Ishikawa (cell line): ENCODE data around the gene EBF4.

Experiments used
- CEBPB ChIP-seq: IDR thresholded peaks from 2 replicates; pipeline ENCODE4 v1.6.1; 2012
- CREB1 ChIP-seq: IDR thresholded peaks from 2 replicates; pipeline ENCODE4 v1.6.1; 2012; ENCODE audit warnings: low read depth
- EGR1 ChIP-seq: IDR thresholded peaks from 2 replicates; pipeline ENCODE4 v1.6.1; 2012
- EP300 ChIP-seq: IDR thresholded peaks from 2 replicates; pipeline ENCODE4 v1.6.1; 2012; ENCODE audit warnings: borderline replicate concordance
- FOXM1 ChIP-seq: IDR thresholded peaks from 2 replicates; pipeline ENCODE4 v1.6.1; 2012; ENCODE audit warnings: low read depth, borderline replicate concordance
- NFIC ChIP-seq: IDR thresholded peaks from 2 replicates; pipeline ENCODE4 v1.6.1; 2012
- RAD21 ChIP-seq: IDR thresholded peaks from 2 replicates; pipeline ENCODE4 v1.6.1; 2012; ENCODE audit warnings: low read depth
- REST ChIP-seq: IDR thresholded peaks from 2 replicates; pipeline ENCODE4 v1.6.1; 2012; ENCODE audit warnings: low read depth, mild to moderate bottlenecking
- TAF1 ChIP-seq: IDR thresholded peaks from 2 replicates; pipeline ENCODE4 v1.6.1; 2012; ENCODE audit warnings: low read depth, mild to moderate bottlenecking
- TCF12 ChIP-seq: IDR thresholded peaks from 2 replicates; pipeline ENCODE4 v1.6.1; 2012; ENCODE audit warnings: low read depth
- TEAD4 ChIP-seq: IDR thresholded peaks from 2 replicates; pipeline ENCODE4 v1.6.1; 2012
- USF1 ChIP-seq: IDR thresholded peaks from 2 replicates; pipeline ENCODE4 v1.6.1; 2012
- YY1 ChIP-seq: IDR thresholded peaks from 2 replicates; pipeline ENCODE4 v1.6.1; 2012; ENCODE audit warnings: low read depth
- ZBTB7A ChIP-seq: IDR thresholded peaks from 2 replicates; pipeline ENCODE4 v1.6.1; 2012; ENCODE audit warnings: low read depth
- TF ChIP-seq, protein P1 (sequence below): IDR thresholded peaks from 2 replicates; pipeline ENCODE4 v1.6.1; 2012

Gene EBF4

GRCh38 chr20:2700913-2701620 is 8.5 kb downstream of the EBF4 start:
- TF ChIP-seq ZBTB7A: no peak
- TF ChIP-seq NFIC: no peak
- TF ChIP-seq EP300: no peak
- TF ChIP-seq, protein P1, sequence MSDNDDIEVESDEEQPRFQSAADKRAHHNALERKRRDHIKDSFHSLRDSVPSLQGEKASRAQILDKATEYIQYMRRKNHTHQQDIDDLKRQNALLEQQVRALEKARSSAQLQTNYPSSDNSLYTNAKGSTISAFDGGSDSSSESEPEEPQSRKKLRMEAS: no peak
- no peak for TF ChIP-seq RAD21
- TF ChIP-seq CREB1: no peak
- TF ChIP-seq TAF1: no peak
- TF ChIP-seq YY1: no peak
- TF ChIP-seq REST: no peak
- no peak for TF ChIP-seq TCF12
- TF ChIP-seq CEBPB: no peak
- TF ChIP-seq USF1: no peak
- TF ChIP-seq EGR1: no peak
- TF ChIP-seq FOXM1: no peak
- no peak for TF ChIP-seq TEAD4

DNA sequence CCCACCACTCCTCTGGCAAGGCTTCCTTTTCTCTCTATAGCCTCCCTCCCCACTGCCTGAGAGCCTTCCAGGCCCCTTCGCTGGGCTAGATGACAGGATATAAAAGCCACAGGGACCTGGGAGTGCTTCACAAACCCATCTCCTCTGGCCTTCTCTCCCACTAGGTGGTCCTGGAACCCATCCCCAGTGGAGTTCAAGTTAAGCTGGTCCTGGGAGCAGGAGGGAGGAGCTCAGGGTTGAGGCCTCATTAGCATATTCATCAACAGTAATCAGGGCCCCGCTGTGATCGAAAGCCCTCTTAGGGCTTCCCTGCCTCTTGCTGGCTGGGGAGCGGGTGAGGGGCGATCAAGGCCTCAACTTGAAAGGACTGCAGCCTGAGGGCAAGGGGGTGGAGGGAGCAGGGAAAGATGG is 9.1 kb downstream of the EBF4 start:
- TF ChIP-seq EGR1: no peak
- no peak for TF ChIP-seq TEAD4
- TF ChIP-seq, protein P1: no peak
- TF ChIP-seq CREB1: no peak
- TF ChIP-seq RAD21: no peak
- TF ChIP-seq TAF1: no peak
- TF ChIP-seq REST: no peak
- no peak for TF ChIP-seq YY1
- no peak for TF ChIP-seq ZBTB7A
- no peak for TF ChIP-seq CEBPB
- no peak for TF ChIP-seq TCF12
- no peak for TF ChIP-seq EP300
- TF ChIP-seq USF1: no peak

DNA sequence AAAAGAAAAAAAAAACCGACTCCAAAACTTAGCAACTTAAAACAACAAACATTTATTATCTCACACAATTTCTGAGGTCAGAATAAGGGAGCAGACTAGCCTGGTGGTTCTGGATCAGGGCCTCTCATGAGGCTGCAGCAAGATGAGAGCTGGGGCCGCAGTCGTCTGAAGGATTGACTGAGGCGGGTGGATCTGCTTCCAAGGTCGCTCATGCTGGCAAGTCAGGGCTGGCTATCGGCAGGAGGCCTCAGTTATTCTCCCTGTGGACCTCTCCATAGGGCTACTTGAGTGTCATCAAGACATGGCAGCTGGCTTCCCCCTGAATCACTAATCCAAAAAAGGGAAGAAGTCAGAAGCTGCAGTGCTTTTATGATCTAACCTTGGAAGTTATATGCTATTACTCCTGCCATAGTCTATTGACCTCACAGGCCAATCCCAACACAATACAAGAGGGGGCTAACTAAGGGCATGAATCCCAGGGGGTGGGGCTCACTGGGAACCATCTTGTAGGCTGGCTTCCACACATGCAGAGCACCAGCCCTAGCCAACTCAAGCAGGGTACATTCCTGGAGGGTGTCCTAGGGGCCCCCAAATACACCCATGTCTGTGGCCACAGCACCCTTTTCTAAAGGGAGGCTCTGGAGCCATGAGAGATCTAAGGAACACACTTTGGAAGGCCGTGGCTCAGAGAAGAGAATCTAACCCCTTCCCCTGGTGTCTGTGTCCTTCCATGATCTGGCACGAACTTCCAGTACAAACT is 11.3 kb downstream of the EBF4 start:
- TF ChIP-seq CEBPB (no peak), YY1 (no peak), USF1 (no peak), REST (no peak), ZBTB7A (no peak), RAD21 (no peak), TAF1 (no peak), TCF12 (no peak), TEAD4 (no peak), FOXM1 (no peak), EP300 (no peak), EGR1 (no peak), CREB1 (no peak), NFIC (no peak)
- TF ChIP-seq, protein P1: no peak
